ENCODE data around the gene C11orf71. TPM values are rescaled to one million over a fixed set of nuclear protein-coding genes. Genes with fewer than 3 reads are reported as not detected.

The C11orf71 gene
- total and polyA plus RNA-seq, 9 of the 15 experiments (the other 6 are each of a cell fraction or from before 2014, with no cell fraction given), result 2.9 to 15.1 (median 9.1) TPM

DNA sequence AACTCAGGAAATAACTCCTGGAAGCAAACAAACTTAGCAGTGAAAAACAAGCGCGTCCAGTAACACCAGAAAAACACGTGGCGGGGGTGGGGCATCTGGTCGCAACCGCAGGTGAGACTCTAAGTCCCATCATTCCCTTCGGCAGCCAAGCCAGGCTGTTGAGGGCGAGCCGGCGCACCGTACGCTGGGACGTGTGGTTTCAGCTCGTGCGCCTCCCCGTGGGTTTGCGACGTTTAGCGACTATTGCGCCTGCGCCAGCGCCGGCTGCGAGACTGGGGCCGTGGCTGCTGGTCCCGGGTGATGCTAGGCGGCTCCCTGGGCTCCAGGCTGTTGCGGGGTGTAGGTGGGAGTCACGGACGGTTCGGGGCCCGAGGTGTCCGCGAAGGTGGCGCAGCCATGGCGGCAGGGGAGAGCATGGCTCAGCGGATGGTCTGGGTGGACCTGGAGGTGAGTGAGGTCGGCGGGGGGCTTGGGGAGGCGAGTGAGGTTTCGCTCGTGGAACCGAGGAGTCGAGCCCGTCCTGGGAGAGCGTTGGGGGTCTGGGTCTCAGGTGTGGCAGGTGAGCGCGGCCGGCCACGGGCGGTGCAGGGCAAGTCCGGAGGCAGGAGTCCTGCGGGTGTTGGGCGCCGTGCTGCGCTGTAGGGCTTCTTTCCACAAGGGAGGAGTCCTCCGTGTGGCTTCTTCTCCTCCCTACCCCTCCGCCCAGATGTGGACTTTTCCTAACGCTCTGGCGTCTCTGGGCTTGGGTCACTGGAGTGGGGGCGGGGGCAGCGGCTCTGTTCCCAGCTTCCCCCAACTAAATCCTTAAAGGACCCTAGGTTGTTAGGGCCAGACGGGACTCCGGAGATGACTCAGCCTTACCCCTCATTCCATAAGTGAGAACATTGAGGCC lies 39.2 kb upstream of the C11orf71 start, which contains the start of gene REXO2 (continued):
- peak; percentile 33; the same call in 1 of the 2 replicates for TF ChIP-seq JUN (IDR thresholded peaks at IDR 0.05; ENCODE audit: borderline replicate concordance, low read depth, low read length)
- no peak for TF ChIP-seq JUN (CRISPR knock-in tag; IDR thresholded peaks at IDR 0.05; ENCODE audit: borderline replicate concordance)
- no peak for TF ChIP-seq KAT8 (IDR thresholded peaks at IDR 0.05; ENCODE audit: low read depth)
- TF ChIP-seq, protein P1, sequence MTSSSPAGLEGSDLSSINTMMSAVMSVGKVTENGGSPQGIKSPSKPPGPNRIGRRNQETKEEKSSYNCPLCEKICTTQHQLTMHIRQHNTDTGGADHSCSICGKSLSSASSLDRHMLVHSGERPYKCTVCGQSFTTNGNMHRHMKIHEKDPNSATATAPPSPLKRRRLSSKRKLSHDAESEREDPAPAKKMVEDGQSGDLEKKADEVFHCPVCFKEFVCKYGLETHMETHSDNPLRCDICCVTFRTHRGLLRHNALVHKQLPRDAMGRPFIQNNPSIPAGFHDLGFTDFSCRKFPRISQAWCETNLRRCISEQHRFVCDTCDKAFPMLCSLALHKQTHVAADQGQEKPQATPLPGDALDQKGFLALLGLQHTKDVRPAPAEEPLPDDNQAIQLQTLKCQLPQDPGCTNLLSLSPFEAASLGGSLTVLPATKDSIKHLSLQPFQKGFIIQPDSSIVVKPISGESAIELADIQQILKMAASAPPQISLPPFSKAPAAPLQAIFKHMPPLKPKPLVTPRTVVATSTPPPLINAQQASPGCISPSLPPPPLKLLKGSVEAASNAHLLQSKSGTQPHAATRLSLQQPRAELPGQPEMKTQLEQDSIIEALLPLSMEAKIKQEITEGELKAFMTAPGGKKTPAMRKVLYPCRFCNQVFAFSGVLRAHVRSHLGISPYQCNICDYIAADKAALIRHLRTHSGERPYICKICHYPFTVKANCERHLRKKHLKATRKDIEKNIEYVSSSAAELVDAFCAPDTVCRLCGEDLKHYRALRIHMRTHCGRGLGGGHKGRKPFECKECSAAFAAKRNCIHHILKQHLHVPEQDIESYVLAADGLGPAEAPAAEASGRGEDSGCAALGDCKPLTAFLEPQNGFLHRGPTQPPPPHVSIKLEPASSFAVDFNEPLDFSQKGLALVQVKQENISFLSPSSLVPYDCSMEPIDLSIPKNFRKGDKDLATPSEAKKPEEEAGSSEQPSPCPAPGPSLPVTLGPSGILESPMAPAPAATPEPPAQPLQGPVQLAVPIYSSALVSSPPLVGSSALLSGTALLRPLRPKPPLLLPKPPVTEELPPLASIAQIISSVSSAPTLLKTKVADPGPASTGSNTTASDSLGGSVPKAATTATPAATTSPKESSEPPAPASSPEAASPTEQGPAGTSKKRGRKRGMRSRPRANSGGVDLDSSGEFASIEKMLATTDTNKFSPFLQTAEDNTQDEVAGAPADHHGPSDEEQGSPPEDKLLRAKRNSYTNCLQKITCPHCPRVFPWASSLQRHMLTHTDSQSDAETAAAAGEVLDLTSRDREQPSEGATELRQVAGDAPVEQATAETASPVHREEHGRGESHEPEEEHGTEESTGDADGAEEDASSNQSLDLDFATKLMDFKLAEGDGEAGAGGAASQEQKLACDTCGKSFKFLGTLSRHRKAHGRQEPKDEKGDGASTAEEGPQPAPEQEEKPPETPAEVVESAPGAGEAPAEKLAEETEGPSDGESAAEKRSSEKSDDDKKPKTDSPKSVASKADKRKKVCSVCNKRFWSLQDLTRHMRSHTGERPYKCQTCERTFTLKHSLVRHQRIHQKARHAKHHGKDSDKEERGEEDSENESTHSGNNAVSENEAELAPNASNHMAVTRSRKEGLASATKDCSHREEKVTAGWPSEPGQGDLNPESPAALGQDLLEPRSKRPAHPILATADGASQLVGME (CRISPR knock-in tag; IDR thresholded peaks at IDR 0.05), result no peak
- TF ChIP-seq TCF7 (IDR thresholded peaks at IDR 0.05; ENCODE audit: borderline replicate concordance), result no peak
- TF ChIP-seq HNRNPUL1 (IDR thresholded peaks at IDR 0.05; ENCODE audit: low read length), result no peak
- no peak for TF ChIP-seq ZNF699 (CRISPR knock-in tag; IDR thresholded peaks at IDR 0.05; ENCODE audit: insufficient replicate concordance)
- no peak for TF ChIP-seq NONO (IDR thresholded peaks at IDR 0.05; ENCODE audit: low read depth in 2 of 2, low read length in 1 of 2)
- TF ChIP-seq STAT5A (IDR thresholded peaks at IDR 0.05; ENCODE audit: borderline replicate concordance, low read length), result no peak
- peak; percentile 3; the same call in 1 of the 2 replicates for TF ChIP-seq SMAD4 (CRISPR knock-in tag; conservative IDR thresholded peaks at IDR 0.05)
- TF ChIP-seq ZNF253 (CRISPR knock-in tag; conservative IDR thresholded peaks at IDR 0.05), result no peak
- peak; percentile 5 for TF ChIP-seq FOS (IDR thresholded peaks at IDR 0.05; ENCODE audit: extremely low read depth, insufficient read length)
- TF ChIP-seq HDAC2 (IDR thresholded peaks at IDR 0.05), result no peak
- TF ChIP-seq POLR2A (conservative IDR thresholded peaks at IDR 0.05), result peak; percentile 88
- peak; percentile 92 for TF ChIP-seq RBFOX2 (IDR thresholded peaks at IDR 0.05; ENCODE audit: low read depth, low read length)
- no peak for TF ChIP-seq SMAD1 (IDR thresholded peaks at IDR 0.05; ENCODE audit: low read depth, low read length, partially characterized antibody)
- TF ChIP-seq, protein P2, sequence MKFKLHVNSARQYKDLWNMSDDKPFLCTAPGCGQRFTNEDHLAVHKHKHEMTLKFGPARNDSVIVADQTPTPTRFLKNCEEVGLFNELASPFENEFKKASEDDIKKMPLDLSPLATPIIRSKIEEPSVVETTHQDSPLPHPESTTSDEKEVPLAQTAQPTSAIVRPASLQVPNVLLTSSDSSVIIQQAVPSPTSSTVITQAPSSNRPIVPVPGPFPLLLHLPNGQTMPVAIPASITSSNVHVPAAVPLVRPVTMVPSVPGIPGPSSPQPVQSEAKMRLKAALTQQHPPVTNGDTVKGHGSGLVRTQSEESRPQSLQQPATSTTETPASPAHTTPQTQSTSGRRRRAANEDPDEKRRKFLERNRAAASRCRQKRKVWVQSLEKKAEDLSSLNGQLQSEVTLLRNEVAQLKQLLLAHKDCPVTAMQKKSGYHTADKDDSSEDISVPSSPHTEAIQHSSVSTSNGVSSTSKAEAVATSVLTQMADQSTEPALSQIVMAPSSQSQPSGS (CRISPR knock-in tag; IDR thresholded peaks at IDR 0.05), result no peak
- no peak for TF ChIP-seq NFIX (CRISPR knock-in tag; IDR thresholded peaks at IDR 0.05; ENCODE audit: low read depth)
- no peak for TF ChIP-seq ZNF696 (CRISPR knock-in tag; conservative IDR thresholded peaks at IDR 0.05)
- no peak for TF ChIP-seq RCOR1 (IDR thresholded peaks at IDR 0.05; ENCODE audit: borderline replicate concordance in 1 of 2, low read depth in 2 of 2, low read length in 2 of 2)
- peak; percentile 91 to 93 for TF ChIP-seq SIX5 (IDR thresholded peaks at IDR 0.05; ENCODE audit: borderline replicate concordance in 1 of 2, insufficient read depth in 1 of 2, low read depth in 1 of 2, low read length in 2 of 2)
- no peak for TF ChIP-seq ZNF75A (CRISPR knock-in tag; IDR thresholded peaks at IDR 0.05)
